ENCODE measurements around the gene RORC.

DNA sequence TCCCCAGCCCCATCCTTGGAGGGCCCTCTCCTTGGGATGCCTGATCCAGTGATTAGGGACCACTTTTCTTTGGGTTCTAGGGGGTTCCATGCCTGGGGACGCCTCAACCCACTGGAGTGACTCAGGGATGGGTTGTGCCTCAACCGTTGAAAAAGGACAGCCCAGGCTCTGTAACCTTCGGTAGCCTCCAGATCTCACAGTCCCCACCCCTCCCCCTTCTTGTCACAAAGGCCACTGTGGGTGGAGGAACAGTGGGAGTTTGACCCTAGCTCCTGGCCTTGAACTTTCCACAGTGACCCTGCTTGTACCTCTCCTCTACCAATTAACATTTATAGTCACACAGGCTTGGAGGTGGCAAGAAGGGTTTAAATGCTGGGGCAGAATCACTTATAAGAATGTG, 2.6 kb upstream of the RORC start:
- TF ChIP-seq CTCF (conservative IDR thresholded peaks at IDR 0.05; ENCODE audit: low read depth, low read length): no peak
- TF ChIP-seq EZH2 (IDR thresholded peaks at IDR 0.05; ENCODE audit: low read length, unreplicated experiment): no peak
